Endothelial cell of umbilical vein (primary cell): Measurements from ENCODE around the gene EEF2K. TPM values are rescaled to one million over a fixed set of nuclear protein-coding genes. Genes with fewer than 3 reads are reported as not detected.

Experiments
- BruUV-seq: library from RNA; stranded (reverse); fragments of 400-500 nt; replicated peaks from 2 replicates; lab custom pipeline; 2021; lab: Mats Ljungman, UMichigan
- CTCF ChIA-PET: fragments of 300-600, 350-600 bp; sonication (Branson Sonifier 250); formaldehyde crosslinking; loops from one replicate; lab custom pipeline; 2021; ENCODE audit warnings: antibody characterized with exemption, inconsistent platforms; lab: Charles Lee
- POLR2A ChIA-PET: fragments of 300-600, 350-600 bp; sonication (Branson Sonifier 250); formaldehyde crosslinking; loops from one replicate; lab custom pipeline; 2021; ENCODE audit warnings: antibody characterized with exemption, inconsistent platforms; lab: Charles Lee
- DNase-seq: peaks from one replicate; pipeline ENCODE4 v3.0.0-alpha.2; 2011; ENCODE audit warnings: low read depth, low spot score
- FAIRE-seq: peaks from 2 replicates; lab custom pipeline; 2011; peaks lifted over from hg19 to GRCh38; lab: Jason Lieb, UNC
- H2AFZ ChIP-seq: 2 replicates; pipeline ENCODE4 v1.6.0; 2012; ENCODE audit warnings: low read depth, low read length, control low read depth, inconsistent platforms
- H3K27ac ChIP-seq: 2 replicates; pipeline ENCODE4 v1.5.1; 2011; ENCODE audit warnings: low read depth, mild to moderate bottlenecking, control low read depth, low read length, moderate library complexity; ENCODE audit not compliant: insufficient read depth
- H3K27me3 ChIP-seq, 2 experiments: 2 replicates each; pipeline versions ENCODE4 v1.6.0 to v1.6.1; 2011; ENCODE audit warnings: low read length in 2 of 2, mixed read lengths in 1 of 2; ENCODE audit not compliant: control insufficient read depth in 2 of 2, insufficient read depth in 2 of 2
- H3K36me3 ChIP-seq, 2 experiments: 2 replicates in 1 of 2; 3 replicates in 1 of 2; pipeline ENCODE4 v1.5.1; 2011; ENCODE audit warnings: low read length in 2 of 2, mild to moderate bottlenecking in 1 of 2, moderate library complexity in 1 of 2; ENCODE audit not compliant: control insufficient read depth in 2 of 2, insufficient read depth in 2 of 2; ENCODE audit errors: extremely low read depth in 1 of 2
- H3K4me1 ChIP-seq: 3 replicates; pipeline ENCODE4 v1.5.1; 2011; ENCODE audit warnings: mild to moderate bottlenecking, low read length; ENCODE audit not compliant: control insufficient read depth, insufficient read depth; ENCODE audit errors: extremely low read depth
- H3K4me2 ChIP-seq: 2 replicates; pipeline ENCODE4 v1.6.1; 2011; ENCODE audit warnings: low read length, control low read depth, mixed read lengths; ENCODE audit not compliant: insufficient read depth
- H3K4me3 ChIP-seq, 3 experiments: fragments of 200-600 bp in 1 of 3; sonication (generic), shearing (Covaris generic) in 1 of 3; replicated peaks in 1 of 3; 2 replicates each; pipeline ENCODE4 v1.5.1; 2011 to 2016; ENCODE audit warnings: control low read depth in 3 of 3, low read length in 3 of 3, mild to moderate bottlenecking in 2 of 3, inconsistent platforms in 1 of 3, low read depth in 1 of 3, moderate library complexity in 1 of 3; ENCODE audit not compliant: insufficient read depth in 1 of 3
- H3K79me2 ChIP-seq: 2 replicates; pipeline ENCODE4 v1.6.0; 2012; ENCODE audit warnings: low read length, inconsistent platforms; ENCODE audit not compliant: control insufficient read depth, insufficient read depth
- H3K9ac ChIP-seq: replicated peaks from 2 replicates; pipeline ENCODE3; 2011; ENCODE audit warnings: low read length, control low read depth; ENCODE audit not compliant: insufficient read depth; ENCODE audit errors: extremely low read depth
- H3K9me1 ChIP-seq: replicated peaks from 3 replicates; pipeline ENCODE4 v1.6.0; 2011; ENCODE audit warnings: mild to moderate bottlenecking, low read length; ENCODE audit not compliant: control insufficient read depth, insufficient read depth; ENCODE audit errors: extremely low read depth
- H3K9me3 ChIP-seq: replicated peaks from 2 replicates; pipeline ENCODE4 v1.5.1; 2012; ENCODE audit warnings: low read length, inconsistent platforms; ENCODE audit not compliant: control insufficient read depth, insufficient read depth
- H4K20me1 ChIP-seq: replicated peaks from 2 replicates; pipeline ENCODE3; 2011; ENCODE audit warnings: mild to moderate bottlenecking, low read length; ENCODE audit not compliant: control insufficient read depth, insufficient read depth; ENCODE audit errors: extremely low read depth
- CTCF ChIP-seq, 2 donors: IDR thresholded peaks; 1 replicate in 1 of 2; 2 replicates in 1 of 2; pipeline ENCODE4 v1.5.1; 2011; ENCODE audit warnings: low read length in 2 of 2, mild to moderate bottlenecking in 2 of 2, moderate library complexity in 2 of 2, control low read depth in 1 of 2, inconsistent platforms in 1 of 2, low read depth in 1 of 2; ENCODE audit not compliant: insufficient read depth in 1 of 2; ENCODE audit errors: extremely low read depth in 1 of 2
- EZH2 ChIP-seq: IDR thresholded peaks from 2 replicates; pipeline ENCODE4 v1.6.1; 2012; ENCODE audit warnings: borderline replicate concordance, low read depth, mild to moderate bottlenecking, moderate library complexity, low read length, inconsistent platforms; ENCODE audit not compliant: severe bottlenecking
- FOS ChIP-seq: IDR thresholded peaks from 2 replicates; pipeline ENCODE4 v1.6.1; 2011; ENCODE audit warnings: mild to moderate bottlenecking, low read length, moderate library complexity, borderline replicate concordance; ENCODE audit not compliant: insufficient read depth
- GATA2 ChIP-seq: IDR thresholded peaks from 2 replicates; pipeline ENCODE4 v1.7.0; 2011; ENCODE audit warnings: low read depth, mild to moderate bottlenecking, moderate library complexity, mixed read lengths, low read length; ENCODE audit not compliant: insufficient read length, insufficient read depth
- JUN ChIP-seq: IDR thresholded peaks from 2 replicates; pipeline ENCODE4 v1.6.1; 2011; ENCODE audit warnings: borderline replicate concordance, low read depth; ENCODE audit not compliant: insufficient read length, insufficient read depth
- MYC ChIP-seq: IDR thresholded peaks from one replicate; pipeline ENCODE4 v1.6.1; 2011; ENCODE audit warnings: mild to moderate bottlenecking, low read depth, low read length
- POLR2A ChIP-seq: IDR thresholded peaks from 2 replicates; pipeline ENCODE4 v1.6.1; 2012; ENCODE audit warnings: low read depth, mild to moderate bottlenecking, control low read depth, low read length
- POLR2AphosphoS5 ChIP-seq: IDR thresholded peaks from 2 replicates; pipeline ENCODE4 v1.6.1; 2012; ENCODE audit warnings: low read depth, mild to moderate bottlenecking, control low read depth, low read length, moderate library complexity; ENCODE audit not compliant: insufficient read depth
- dilution Hi-C: fragments of 300-500 bp; cut with MboI; formaldehyde crosslinking; loops from one replicate; pipeline ENCODE4 v1.15.0; 2019; ENCODE audit warnings: low sequenced_read_pairs; ENCODE audit not compliant: extremely low pct_ligation_motif_present
- intact Hi-C: fragments of 100-400 bp; cut with micrococcal nuclease; formaldehyde crosslinking; loops from one replicate; pipeline ENCODE4 v1.10.0; 2022
- polyA plus RNA-seq, 4 experiments: library from polyadenylated mRNA; depleted of rRNA in 3 of 4; stranded (reverse) in 3 of 4; unstranded in 1 of 4; fragments of >200 nt; gene quantifications; 2 replicates each; pipeline versions ENCODE4 v1.2.1 to v1.2.3, GENCODE V29; 2011 to 2012; ENCODE audit warnings: missing spikeins in 1 of 4
- total RNA-seq: library from RNA; stranded (reverse); gene quantifications from 2 replicates; pipeline ENCODE4 v1.2.3, GENCODE V29; 2021
- TF ChIP-seq, protein P1 (sequence below): IDR thresholded peaks from 2 replicates; pipeline ENCODE4 v1.6.1; 2011; ENCODE audit not compliant: insufficient read depth, insufficient read length

Gene EEF2K
- total and polyA plus RNA-seq, 2 donors (not counting 3 experiments of a cell fraction or from before 2014, with no cell fraction given) = 16.0 to 48.6 TPM

DNA sequence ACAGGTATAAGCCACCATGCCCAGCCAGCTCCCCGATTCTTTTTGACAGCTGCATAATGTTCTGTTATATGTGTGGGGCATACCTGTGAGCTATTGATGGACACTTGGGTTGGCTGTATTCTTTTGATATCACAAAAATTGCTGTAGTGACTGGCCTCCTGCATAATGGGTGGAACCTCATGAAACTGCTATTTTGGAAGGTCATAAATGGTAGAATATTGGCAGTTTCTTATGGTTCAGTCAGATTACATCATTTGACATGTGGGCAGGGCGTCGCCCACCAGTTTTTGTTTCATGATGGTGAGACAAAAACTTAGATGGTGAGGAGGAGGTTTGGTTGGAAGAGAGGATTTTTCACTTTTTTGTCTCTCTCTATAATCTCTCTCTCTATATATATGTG is 64.4 kb downstream of the EEF2K start:
- Histone ChIP-seq H3K79me2 (no peaks in the 10 kb centered on the region), H2AFZ (no peak overlapping the region), H3K27ac (no peak overlapping the region), H3K9me3 (no peaks in the 10 kb centered on the region), H3K27me3 (no peaks in the 10 kb centered on the region), H3K4me1 (no peaks in the 10 kb centered on the region), H4K20me1 (no peaks in the 10 kb centered on the region), H3K9ac (no peak overlapping the region), H3K9me1 (no peaks in the 10 kb centered on the region), H3K4me3 (no peak overlapping the region), H3K36me3 (peaks cover 6 to 25% of the 10 kb centered on the region in 2 experiments), H3K4me2 (no peak overlapping the region)
- ChIA-PET POLR2A (no interaction called here), CTCF (no interaction called here)
- intact Hi-C loops = no loop called here
- BruUV-seq = no TSS peak
- dilution Hi-C loops = no loop called here
- no peak for DNase-seq
- no peak for FAIRE-seq
- TF ChIP-seq CTCF (IDR thresholded peaks at IDR 0.05; ENCODE audit: extremely low read depth in 1 of 2, insufficient read depth in 1 of 2, low read depth in 1 of 2, low read length in 2 of 2) (no peak), POLR2A (no peak), FOS (no peak), GATA2 (no peak)

GRCh38 chr16:22272870-22273650 is 67.0 kb downstream of the EEF2K start:
- POLR2A ChIA-PET = no interaction called here
- no peak overlapping the region for H3K27ac ChIP-seq
- BruUV-seq = no TSS peak
- H3K9ac ChIP-seq = no peak overlapping the region
- H3K9me1 ChIP-seq = no peaks in the 10 kb centered on the region
- FAIRE-seq (no peak), DNase-seq (no peak)
- H4K20me1 ChIP-seq = no peaks in the 10 kb centered on the region
- no peak overlapping the region for H3K4me2 ChIP-seq
- no peak for TF ChIP-seq MYC
- no peak for TF ChIP-seq JUN
- no peak for TF ChIP-seq EZH2
- no peak for TF ChIP-seq CTCF (IDR thresholded peaks at IDR 0.05; ENCODE audit: extremely low read depth in 1 of 2, insufficient read depth in 1 of 2, low read depth in 1 of 2, low read length in 2 of 2)
- TF ChIP-seq, protein P1, sequence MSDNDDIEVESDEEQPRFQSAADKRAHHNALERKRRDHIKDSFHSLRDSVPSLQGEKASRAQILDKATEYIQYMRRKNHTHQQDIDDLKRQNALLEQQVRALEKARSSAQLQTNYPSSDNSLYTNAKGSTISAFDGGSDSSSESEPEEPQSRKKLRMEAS = no peak
- TF ChIP-seq FOS = no peak
- TF ChIP-seq POLR2A = no peak
- no peak for TF ChIP-seq GATA2
- no peak for TF ChIP-seq POLR2AphosphoS5
- no peak overlapping the region for H3K4me3 ChIP-seq
- no peaks in the 10 kb centered on the region for H3K4me1 ChIP-seq
- no peak overlapping the region for H2AFZ ChIP-seq
- no peaks in the 10 kb centered on the region for H3K79me2 ChIP-seq
- CTCF ChIA-PET = interaction anchor here (1.1 to 1.2 kb wide), 2 partner anchors 13 to 54 kb away, joined by 3 to 4 read pairs; no protein-coding TSS in a partner anchor
- no peaks in the 10 kb centered on the region for H3K9me3 ChIP-seq
- intact Hi-C loops = no loop called here
- H3K27me3 ChIP-seq = no peaks in the 10 kb centered on the region
- dilution Hi-C loops = no loop called here
- peaks cover 6 to 17% of the 10 kb centered on the region in 2 experiments for H3K36me3 ChIP-seq
